Left colon (tissue), 2 donors: ENCODE data around the gene FCRL3. TPM values are rescaled to one million over a fixed set of nuclear protein-coding genes. Genes with fewer than 3 reads are reported as not detected.
"Not testable (repeated sequence)": the region's sequence is repeated elsewhere in the genome, so short reads cannot be mapped to it uniquely, and the experiment has no call there.

ENCODE experiments used
- ATAC-seq: fragments of 200-7000 bp; cut with Tn5 transposase; one replicate; pipeline ENCODE4 v1.9.1; 2020; ENCODE audit warnings: mild to moderate bottlenecking, moderate library complexity
- DNase-seq, 2 donors: peaks; one replicate each; pipeline ENCODE4 v3.0.0-alpha.2; 2020
- intact Hi-C, 2 donors: fragments of 100-400 bp; cut with DNase I in 1 of 2; cut with micrococcal nuclease in 1 of 2; formaldehyde crosslinking; loops; one replicate each; pipeline versions ENCODE4 v1.11.2 to v1.14.0; 2022; cut with DNase I, micrococcal nuclease
- long read RNA-seq: library from polyadenylated mRNA; unstranded; transcript quantifications from one replicate; pipeline ENCODE4 v2.0.0, GENCODE V29; 2021
- total RNA-seq, 2 donors: library from RNA; stranded (reverse); fragmentation: NEBNext Ultra II Directional; extraction: Animal tissue kit (Norgen Biotek cat#: 25700); gene quantifications; one replicate each; pipeline ENCODE4 v1.2.1, GENCODE V29; 2021
- donor health status: DM: no; HTN: no; CAD: no.
- donor health status: DM: yes; HTN: yes; CAD: no.

FCRL3 gene
- total RNA-seq: under 1 TPM; 0.27 to 0.53 TPM
- long read RNA-seq: 0 reads

GRCh38 chr1:157700732-157701131 is at the start of gene FCRL3:
TSS of gene FCRL3 (minus strand) at chr1:157700769. CDS start at chr1:157700489, 280 bp downstream.
- intact Hi-C loops: no loop called here
- ATAC-seq: no peak

GRCh38 chr1:157748262-157748817 is 47.8 kb upstream of the FCRL3 start:
- intact Hi-C loops: no loop called here
- no peak for ATAC-seq
- DNase-seq: no peak

More at GRCh38 chr1:157700732-157701131, at the start of gene FCRL3:
- no peak for DNase-seq

GRCh38 chr1:157739229-157739901 is 38.8 kb upstream of the FCRL3 start:
- DNase-seq: no peak
- ATAC-seq: no peak
- intact Hi-C loops: no loop called here

- DNase-seq, intact Hi-C loops, ATAC-seq: not testable (repeated sequence)
Measured at GRCh38 chr1:157735991-157736390, 35.4 kb upstream of the FCRL3 start.

GRCh38 chr1:157734321-157734720 is 33.8 kb upstream of the FCRL3 start:
- DNase-seq: no peak
- intact Hi-C loops: no loop called here
- ATAC-seq: no peak

GRCh38 chr1:157732755-157733154 is 32.2 kb upstream of the FCRL3 start:
- ATAC-seq (no peak), DNase-seq (no peak)
- intact Hi-C loops: no loop called here

GRCh38 chr1:157725221-157725577 is 24.6 kb upstream of the FCRL3 start:
- no peak for ATAC-seq
- peak in 1 of 2 donors; percentile 8 for DNase-seq
- intact Hi-C loops: no loop called here

- intact Hi-C loops: no loop called here
- ATAC-seq (no peak), DNase-seq (no peak)
Measured at GRCh38 chr1:157724537-157725220, 24.1 kb upstream of the FCRL3 start.

GRCh38 chr1:157723157-157723556 is 22.6 kb upstream of the FCRL3 start:
- intact Hi-C loops: no loop called here
- ATAC-seq: no peak
- no peak for DNase-seq

- DNase-seq (no peak), ATAC-seq (no peak)
- intact Hi-C loops: no loop called here
Measured at GRCh38 chr1:157721985-157722384, 21.4 kb upstream of the FCRL3 start.

GRCh38 chr1:157715736-157716135 is 15.2 kb upstream of the FCRL3 start:
- ATAC-seq (no peak), DNase-seq (no peak)
- intact Hi-C loops: no loop called here

GRCh38 chr1:157711802-157712201 is 11.2 kb upstream of the FCRL3 start:
- ATAC-seq (no peak), DNase-seq (no peak)
- intact Hi-C loops: no loop called here

- ATAC-seq: no peak
- DNase-seq: no peak
- intact Hi-C loops: no loop called here
Measured at GRCh38 chr1:157704878-157705277, 4.3 kb upstream of the FCRL3 start.

- intact Hi-C loops: no loop called here
- DNase-seq: no peak
- no peak for ATAC-seq
Measured at GRCh38 chr1:157703981-157704380, 3.4 kb upstream of the FCRL3 start.

- intact Hi-C loops: no loop called here
- no peak for DNase-seq
- ATAC-seq: no peak
Measured at GRCh38 chr1:157702308-157702825, 1.8 kb upstream of the FCRL3 start.

- ATAC-seq (no peak), DNase-seq (no peak)
- intact Hi-C loops: no loop called here
Measured at GRCh38 chr1:157700305-157700704, 264 bp downstream of the FCRL3 start.

GRCh38 chr1:157697781-157698569 is 2.6 kb downstream of the FCRL3 start:
- DNase-seq (no peak), ATAC-seq (no peak)
- intact Hi-C loops: no loop called here

GRCh38 chr1:157696966-157697628 is 3.5 kb downstream of the FCRL3 start:
- intact Hi-C loops: no loop called here
- no peak for ATAC-seq
- DNase-seq: no peak

- no peak for DNase-seq
- ATAC-seq: no peak
- intact Hi-C loops: no loop called here
Measured at GRCh38 chr1:157695417-157695816, 5.2 kb downstream of the FCRL3 start.
